GM03348 (cell line): ENCODE data around the gene HTT.

Experiments used
- DNase-seq: peaks from one replicate; pipeline ENCODE4 v3.0.0; 2012; ENCODE audit warnings: low spot score

HTT gene

GRCh38 chr4:3174371-3175338 is 100.2 kb downstream of the HTT start:
- DNase-seq, result no peak

- no peak for DNase-seq
Measured at GRCh38 chr4:3176367-3177229, 102.1 kb downstream of the HTT start.

GRCh38 chr4:3177426-3177825 is 102.9 kb downstream of the HTT start:
- no peak for DNase-seq

GRCh38 chr4:3177905-3178304 is 103.4 kb downstream of the HTT start:
- DNase-seq, result no peak

GRCh38 chr4:3178351-3178750 is 103.9 kb downstream of the HTT start:
- DNase-seq, result no peak

GRCh38 chr4:3179126-3179706 is 104.7 kb downstream of the HTT start:
- no peak for DNase-seq

- no peak for DNase-seq
Measured at GRCh38 chr4:3183008-3183407, 108.5 kb downstream of the HTT start.

GRCh38 chr4:3184725-3185124 is 110.2 kb downstream of the HTT start:
- no peak for DNase-seq

- DNase-seq, result no peak
Measured at GRCh38 chr4:3186609-3187008, 112.1 kb downstream of the HTT start.

- DNase-seq, result no peak
Measured at GRCh38 chr4:3188118-3188517, 113.6 kb downstream of the HTT start.

GRCh38 chr4:3189459-3189858 is 115.0 kb downstream of the HTT start:
- DNase-seq, result no peak

GRCh38 chr4:3190549-3190948 is 116.1 kb downstream of the HTT start:
- DNase-seq, result no peak

GRCh38 chr4:3192188-3192587 is 117.7 kb downstream of the HTT start:
- peak; percentile 19 for DNase-seq

- no peak for DNase-seq
Measured at GRCh38 chr4:3192827-3193226, 118.3 kb downstream of the HTT start.

- DNase-seq, result peak; percentile 21
Measured at GRCh38 chr4:3193531-3194203, 119.2 kb downstream of the HTT start.

- no peak for DNase-seq
Measured at GRCh38 chr4:3196670-3197359, 122.3 kb downstream of the HTT start.

GRCh38 chr4:3197366-3198105 is 123.1 kb downstream of the HTT start:
- DNase-seq, result no peak

- DNase-seq, result no peak
Measured at GRCh38 chr4:3198906-3199305, 124.4 kb downstream of the HTT start.

GRCh38 chr4:3199653-3200422 is 125.4 kb downstream of the HTT start:
- DNase-seq, result peak; percentile 83
